ENCODE data around the gene MTMR8. TPM values are rescaled to one million over a fixed set of nuclear protein-coding genes. Genes with fewer than 3 reads are reported as not detected.
"Not testable (repeated sequence)": the region's sequence is repeated elsewhere in the genome, so short reads cannot be mapped to it uniquely, and the experiment has no call there.

Gene MTMR8
- 3.2 TPM for total RNA-seq

DNA sequence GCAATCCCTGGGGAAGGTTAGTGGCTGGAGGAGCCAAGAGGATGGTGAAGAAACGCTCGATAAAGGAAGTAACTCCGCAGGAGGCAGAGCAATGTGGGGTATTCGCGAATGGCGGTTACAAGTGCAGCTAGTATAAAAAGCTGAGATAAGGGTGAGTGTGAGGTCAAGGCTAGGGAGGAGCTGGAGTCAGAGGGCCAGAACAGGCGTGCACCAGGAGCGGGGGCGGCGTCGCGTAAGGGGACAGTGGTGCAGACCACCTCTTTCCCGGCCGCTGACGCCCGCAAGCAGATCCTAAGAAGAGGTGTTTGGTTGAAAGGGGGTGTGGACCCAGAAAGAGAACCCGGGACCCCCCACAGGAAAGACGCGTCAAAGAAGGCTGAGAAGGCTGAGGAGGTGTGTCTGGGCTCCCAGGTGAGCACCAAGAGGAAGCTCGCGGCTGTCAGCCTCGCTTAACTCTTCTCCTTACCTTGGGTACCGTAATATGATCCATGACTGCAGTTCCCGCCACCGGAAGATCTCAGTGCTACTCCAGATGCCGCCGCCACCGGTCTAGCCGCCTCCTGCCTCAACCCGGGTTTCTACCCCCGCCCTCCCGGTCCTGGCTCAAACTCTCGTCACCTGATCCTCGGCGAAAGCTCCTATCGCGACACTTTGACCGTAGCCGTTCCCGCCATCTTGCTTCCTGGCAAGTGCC lies at the start of gene MTMR8:
Gene MTMR8, minus strand, starts transcription at position 579 of the 694 bp plus-strand sequence. Its CDS starts 89 bp downstream, at position 490.
- DNase-seq (ENCODE audit: low read depth in 2 of 3, low spot score in 2 of 3) = peak; percentile 49 to 80 (median 66)

GRCh38 chrX:64439551-64439950 lies 44.3 kb upstream of the MTMR8 start:
- DNase-seq (ENCODE audit: low read depth in 2 of 3, low spot score in 2 of 3) = no peak

- DNase-seq (ENCODE audit: low read depth in 2 of 3, low spot score in 2 of 3) = no peak
Measured at GRCh38 chrX:64437665-64438064, 42.4 kb upstream of the MTMR8 start.

DNA sequence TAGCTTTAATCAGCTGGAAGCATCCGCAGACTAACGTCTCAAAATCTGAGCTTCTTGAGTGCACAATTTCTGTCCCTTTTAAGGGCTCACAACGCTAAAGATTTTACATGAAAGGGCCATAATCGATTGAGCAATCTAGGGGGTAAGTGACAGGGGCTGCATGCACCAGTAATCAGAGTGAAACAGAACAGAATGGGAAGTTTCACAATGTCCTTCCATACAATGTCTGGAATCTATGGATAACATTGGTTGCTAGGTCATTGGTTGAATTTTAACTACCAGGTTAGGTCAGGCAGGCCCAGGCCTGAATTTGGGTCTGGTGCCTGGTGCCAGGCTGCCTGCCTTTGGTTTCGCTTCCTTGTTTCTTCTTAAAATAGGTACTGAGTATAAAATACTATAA lies 42.0 kb upstream of the MTMR8 start:
- DNase-seq (ENCODE audit: low read depth in 2 of 3, low spot score in 2 of 3) = no peak

DNA sequence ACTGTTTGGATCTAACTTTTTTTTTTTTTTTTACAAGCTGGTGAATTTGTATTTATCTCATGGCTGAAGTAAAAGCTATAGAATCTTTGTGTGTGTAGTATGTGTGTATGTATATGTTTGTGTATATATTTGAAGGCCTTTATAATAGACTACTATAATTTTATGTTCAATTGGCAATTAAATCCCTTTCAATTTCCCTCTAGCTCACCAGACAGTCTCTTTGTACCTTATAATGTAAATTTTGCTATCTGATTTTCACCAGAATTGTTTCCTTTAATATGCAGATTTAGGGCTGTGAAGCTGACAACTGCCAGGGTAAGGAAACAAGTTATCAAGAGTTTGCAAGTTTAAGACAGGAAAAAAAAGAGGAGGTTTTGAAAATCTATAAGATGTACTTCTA lies 33.1 kb upstream of the MTMR8 start:
- no peak for DNase-seq (ENCODE audit: low read depth in 2 of 3, low spot score in 2 of 3)

- no peak for DNase-seq (ENCODE audit: low read depth in 2 of 3, low spot score in 2 of 3)
Measured at GRCh38 chrX:64427787-64428186, 32.5 kb upstream of the MTMR8 start.

DNA sequence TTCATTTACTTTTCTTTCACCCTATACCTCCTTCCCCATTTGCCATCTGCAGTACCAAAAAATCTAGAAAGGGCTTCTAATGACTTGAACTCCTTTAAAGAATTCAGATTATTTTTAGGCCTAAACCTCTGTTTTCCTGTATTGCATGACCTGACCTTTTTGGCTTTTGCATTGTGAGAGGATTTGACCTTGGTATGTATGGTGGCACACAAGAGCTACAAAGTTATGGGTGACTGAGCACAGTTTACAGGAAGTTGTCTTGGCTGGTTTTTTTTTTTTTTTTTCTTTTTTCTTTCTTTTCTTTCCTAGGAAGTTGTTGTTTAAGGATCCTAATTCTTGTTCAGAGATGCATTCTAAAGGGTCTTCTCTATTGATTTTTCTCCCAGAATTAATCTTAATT lies 32.0 kb upstream of the MTMR8 start:
- DNase-seq (ENCODE audit: low read depth in 2 of 3, low spot score in 2 of 3) = no peak

DNA sequence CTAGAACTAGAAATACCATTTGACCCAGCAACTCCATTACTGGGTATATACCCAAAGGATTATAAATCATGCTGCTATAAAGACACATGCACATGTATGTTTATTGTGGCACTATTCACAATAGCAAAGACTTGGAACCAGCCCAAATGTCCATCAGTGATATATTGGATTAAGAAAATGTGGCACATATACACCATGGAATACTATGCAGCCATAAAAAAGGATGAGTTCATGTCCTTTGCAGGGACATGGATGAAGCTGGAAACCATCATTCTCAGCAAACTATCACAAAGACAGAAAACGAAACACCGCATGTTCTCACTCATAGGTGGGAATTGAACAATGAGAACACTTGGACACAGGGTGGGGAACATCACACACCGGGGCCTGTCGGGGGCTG lies 14.5 kb upstream of the MTMR8 start:
- DNase-seq (ENCODE audit: low read depth in 2 of 3, low spot score in 2 of 3) = not testable (repeated sequence)

DNA sequence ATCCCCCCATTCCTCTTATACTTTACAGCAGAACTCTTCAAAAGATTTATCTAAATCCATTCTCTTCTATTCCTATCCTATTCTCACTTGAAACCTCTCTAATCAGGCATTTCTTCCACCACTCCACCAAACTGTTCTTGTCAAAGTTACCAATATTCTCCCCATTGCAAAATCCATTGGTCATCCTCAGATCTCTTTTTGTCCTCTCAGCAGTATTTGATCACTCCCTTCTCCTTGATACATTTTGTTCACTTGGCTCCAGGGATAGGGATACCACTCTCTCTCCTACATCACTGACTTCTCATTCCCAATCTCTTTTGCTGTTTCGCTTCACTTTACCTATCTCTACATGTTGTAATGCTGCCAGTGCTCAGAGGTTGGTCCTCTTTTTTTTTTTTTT lies 2.8 kb upstream of the MTMR8 start:
- DNase-seq (ENCODE audit: low read depth in 2 of 3, low spot score in 2 of 3) = no peak

GRCh38 chrX:64395568-64395929 lies 297 bp upstream of the MTMR8 start:
- DNase-seq (ENCODE audit: low read depth in 2 of 3, low spot score in 2 of 3) = no peak

DNA sequence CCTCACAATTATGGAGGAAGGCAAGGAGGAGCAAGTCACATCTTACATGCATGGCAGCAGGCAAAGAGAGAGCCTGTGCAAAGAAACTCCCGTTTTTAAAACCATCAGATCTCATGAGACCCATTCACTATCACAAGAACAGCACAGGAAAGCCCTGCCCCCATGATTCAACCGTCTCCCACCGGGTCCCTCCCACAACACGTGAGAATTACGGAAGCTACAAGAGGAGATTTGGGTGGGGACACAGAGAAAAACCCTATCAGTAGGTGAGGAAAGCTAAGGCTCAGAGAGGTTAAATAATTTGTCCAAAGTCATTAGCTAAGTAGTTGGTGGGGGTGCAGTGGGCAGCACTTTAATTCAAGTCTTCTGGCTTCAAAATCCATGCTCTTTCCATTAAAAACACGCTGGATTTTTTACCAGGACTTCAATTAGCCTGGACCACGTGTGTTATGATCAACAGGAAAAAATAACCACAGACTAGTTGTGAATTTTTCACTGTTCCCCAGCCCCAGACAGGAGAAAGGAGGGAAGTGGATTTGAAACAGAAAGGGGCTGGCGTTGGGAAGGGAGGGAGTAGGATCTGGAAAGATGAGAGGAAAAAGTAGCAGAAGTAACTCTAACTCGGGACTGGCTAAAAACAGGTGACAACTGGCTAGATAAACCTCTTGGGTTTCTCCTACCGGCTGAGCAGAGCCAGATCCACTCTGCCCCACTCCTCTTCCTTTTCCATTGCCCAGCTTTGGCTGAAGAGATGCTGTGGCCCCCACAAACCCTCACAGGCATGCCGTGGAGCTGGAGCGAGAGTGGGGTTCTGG lies 986 bp downstream of the MTMR8 start:
- no peak for DNase-seq (ENCODE audit: low read depth in 2 of 3, low spot score in 2 of 3)

GRCh38 chrX:64389489-64389888 lies 5.8 kb downstream of the MTMR8 start:
- DNase-seq (ENCODE audit: low read depth in 2 of 3, low spot score in 2 of 3) = no peak

DNA sequence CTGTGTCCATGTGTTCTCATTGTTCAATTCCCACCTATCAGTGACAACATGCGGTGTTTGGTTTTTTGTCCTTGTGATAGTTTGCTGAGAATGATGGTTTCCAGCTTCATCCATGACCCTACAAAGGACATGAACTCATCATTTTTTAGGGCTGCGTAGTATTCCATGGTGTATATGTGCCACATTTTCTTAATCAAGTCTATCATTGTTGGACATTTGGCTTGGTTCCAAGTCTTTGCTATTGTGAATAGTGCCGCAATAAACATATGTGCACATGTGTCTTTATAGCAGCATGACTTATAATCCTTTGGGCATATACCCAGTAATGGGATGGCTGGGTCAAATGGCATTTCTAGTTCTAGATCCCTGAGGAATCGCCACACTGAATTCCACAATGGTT lies 14.5 kb downstream of the MTMR8 start:
- DNase-seq (ENCODE audit: low read depth in 2 of 3, low spot score in 2 of 3) = not testable (repeated sequence)

DNA sequence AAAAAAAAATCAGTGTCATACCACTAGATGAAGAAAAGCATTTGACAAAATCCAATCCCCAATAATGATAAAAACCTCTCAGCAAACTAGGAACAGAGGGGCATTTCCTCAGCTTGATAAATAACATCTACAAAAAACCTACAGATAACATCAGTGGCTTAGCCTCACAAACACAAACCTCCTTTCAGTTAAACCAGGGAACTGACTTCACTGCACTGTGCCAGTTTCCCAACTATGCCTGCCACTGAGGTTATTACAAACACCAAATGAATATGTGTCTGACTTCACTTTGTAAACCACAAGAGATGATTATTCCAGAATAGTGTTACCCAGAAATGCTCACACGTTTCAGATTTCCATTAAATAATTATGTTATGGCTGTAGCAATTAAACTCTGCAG lies 15.3 kb downstream of the MTMR8 start:
- no peak for DNase-seq (ENCODE audit: low read depth in 2 of 3, low spot score in 2 of 3)

- DNase-seq (ENCODE audit: low read depth in 2 of 3, low spot score in 2 of 3) = no peak
Measured at GRCh38 chrX:64377753-64378152, 17.5 kb downstream of the MTMR8 start.

DNA sequence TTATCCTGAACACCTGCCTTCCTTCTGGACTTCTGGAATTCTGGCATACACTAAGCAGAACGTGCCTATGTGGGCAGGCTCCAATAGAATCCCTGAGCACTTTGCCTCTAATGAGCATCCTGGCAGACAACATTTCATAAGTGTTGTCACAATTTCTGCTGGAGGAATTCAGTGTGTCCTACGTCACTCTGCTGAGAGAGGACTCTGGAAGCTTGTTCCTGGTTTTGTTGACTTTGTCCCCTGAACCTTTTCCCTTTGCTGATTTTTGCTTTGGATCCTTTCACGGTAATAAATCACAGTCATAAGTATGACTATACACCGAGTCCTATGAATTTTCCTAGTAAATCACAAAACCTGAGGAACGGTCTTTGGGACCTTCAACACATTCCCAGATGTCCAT lies 43.2 kb downstream of the MTMR8 start:
- no peak for DNase-seq (ENCODE audit: low read depth in 2 of 3, low spot score in 2 of 3)

- DNase-seq (ENCODE audit: low read depth in 2 of 3, low spot score in 2 of 3) = no peak
Measured at GRCh38 chrX:64350521-64350920, 44.7 kb downstream of the MTMR8 start.

DNA sequence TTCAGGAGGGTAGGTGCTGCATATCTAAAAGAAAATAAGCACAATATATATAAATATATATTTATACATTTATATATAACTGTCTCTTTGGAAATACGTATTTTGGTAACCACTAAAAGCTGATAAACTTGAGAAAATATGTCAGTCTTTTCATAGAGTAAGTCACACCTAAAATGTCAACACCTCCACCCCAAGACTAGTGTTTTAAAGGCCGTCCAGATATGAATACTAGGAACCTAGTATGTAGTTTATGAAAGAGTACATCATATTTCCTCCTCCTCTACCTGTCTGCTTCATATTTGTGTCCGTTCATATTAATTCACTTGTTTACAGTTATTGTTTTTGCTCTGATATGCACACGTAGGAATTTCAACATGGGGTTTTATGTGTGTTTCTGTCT lies 45.2 kb downstream of the MTMR8 start:
- DNase-seq (ENCODE audit: low read depth in 2 of 3, low spot score in 2 of 3) = no peak

- no peak for DNase-seq (ENCODE audit: low read depth in 2 of 3, low spot score in 2 of 3)
Measured at GRCh38 chrX:64342811-64343210, 52.4 kb downstream of the MTMR8 start.

DNA sequence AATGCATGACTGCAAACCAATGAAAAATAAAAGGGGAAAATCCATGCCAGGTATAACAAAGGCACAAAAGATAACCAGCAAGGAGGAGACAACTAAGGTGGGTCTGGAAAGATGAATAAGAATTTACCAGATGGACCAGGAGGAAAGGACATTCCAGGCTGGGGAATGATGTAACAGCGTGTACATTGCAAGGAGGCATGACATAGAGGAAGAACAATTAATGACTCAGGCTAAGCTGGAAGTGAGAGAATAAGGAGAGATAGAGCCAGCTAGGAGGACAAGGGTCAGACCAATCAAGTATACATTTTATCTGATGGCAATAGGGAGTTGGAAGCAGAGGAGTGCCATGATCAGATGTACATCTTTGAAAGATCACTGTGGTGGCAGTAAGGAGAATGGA lies 57.0 kb downstream of the MTMR8 start:
- DNase-seq (ENCODE audit: low read depth in 2 of 3, low spot score in 2 of 3) = no peak

DNA sequence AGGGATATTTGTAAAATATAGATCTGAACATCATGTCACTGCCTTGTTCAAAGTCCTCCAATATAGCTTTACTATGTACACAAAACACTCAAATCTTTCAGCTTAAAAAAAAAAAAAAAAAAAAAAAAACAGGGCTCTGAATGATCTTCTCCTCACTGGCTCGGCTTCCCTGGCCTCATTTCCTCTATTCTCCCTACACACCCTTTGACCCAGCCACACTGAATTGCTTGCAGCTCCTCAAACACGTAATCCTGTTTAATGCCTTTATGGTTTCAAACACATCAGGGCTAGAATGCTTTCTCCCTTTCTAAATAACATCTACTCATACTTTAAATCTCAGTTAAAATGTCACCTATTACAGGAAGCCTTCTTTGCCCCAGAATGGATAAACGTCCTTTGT lies 60.8 kb downstream of the MTMR8 start:
- DNase-seq (ENCODE audit: low read depth in 2 of 3, low spot score in 2 of 3) = no peak

DNA sequence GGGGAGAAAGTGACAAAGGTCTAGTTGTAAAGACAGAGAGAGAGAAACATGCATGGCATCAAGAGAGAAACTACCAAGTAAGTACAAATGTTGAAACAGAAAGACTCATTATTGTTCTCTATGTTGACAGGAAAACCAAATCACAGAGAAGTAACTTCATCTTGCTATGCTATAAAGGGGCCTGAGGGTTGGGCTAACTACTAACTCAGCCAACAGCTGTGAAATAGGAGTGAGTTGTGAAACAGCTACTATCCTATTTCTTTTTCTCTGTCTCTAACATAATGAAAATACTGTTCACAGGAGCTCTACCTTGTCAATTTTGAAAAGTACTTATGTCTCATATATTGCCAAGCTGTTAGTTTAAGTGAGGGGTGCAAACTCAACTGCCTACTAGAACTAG lies 65.0 kb downstream of the MTMR8 start:
- DNase-seq (ENCODE audit: low read depth in 2 of 3, low spot score in 2 of 3) = no peak
